Measurements from ENCODE around the gene SPATS2L.

SPATS2L gene

GRCh38 chr2:200438251-200438650, 131.8 kb downstream of the SPATS2L start:
- DNase-seq (ENCODE audit: low spot score), result no peak
- FAIRE-seq, result no peak

- DNase-seq (ENCODE audit: low spot score), result no peak
- FAIRE-seq, result no peak
These were observed 132.4 kb downstream of the SPATS2L start for GRCh38 chr2:200438846-200439245.

- no peak for FAIRE-seq
- DNase-seq (ENCODE audit: low spot score), result no peak
These were observed 133.5 kb downstream of the SPATS2L start for GRCh38 chr2:200439981-200440380.

- DNase-seq (ENCODE audit: low spot score) (no peak), FAIRE-seq (no peak)
These were observed 136.0 kb downstream of the SPATS2L start for GRCh38 chr2:200442471-200442870.

GRCh38 chr2:200443376-200443775, 136.9 kb downstream of the SPATS2L start:
- DNase-seq (ENCODE audit: low spot score) (no peak), FAIRE-seq (no peak)

- FAIRE-seq (no peak), DNase-seq (ENCODE audit: low spot score) (no peak)
These were observed 137.4 kb downstream of the SPATS2L start for GRCh38 chr2:200443916-200444315.

- DNase-seq (ENCODE audit: low spot score), result no peak
- FAIRE-seq, result no peak
These were observed 138.0 kb downstream of the SPATS2L start for GRCh38 chr2:200444530-200444929.

- FAIRE-seq (no peak), DNase-seq (ENCODE audit: low spot score) (no peak)
These were observed 138.8 kb downstream of the SPATS2L start for GRCh38 chr2:200445284-200445683.

GRCh38 chr2:200446612-200447011, 140.1 kb downstream of the SPATS2L start:
- no peak for DNase-seq (ENCODE audit: low spot score)
- no peak for FAIRE-seq

- DNase-seq (ENCODE audit: low spot score) (no peak), FAIRE-seq (no peak)
These were observed 140.8 kb downstream of the SPATS2L start for GRCh38 chr2:200447139-200447855.

- FAIRE-seq (no peak), DNase-seq (ENCODE audit: low spot score) (no peak)
These were observed 142.0 kb downstream of the SPATS2L start for GRCh38 chr2:200448455-200448854.

- FAIRE-seq (no peak), DNase-seq (ENCODE audit: low spot score) (no peak)
These were observed 142.7 kb downstream of the SPATS2L start for GRCh38 chr2:200449149-200449548.

GRCh38 chr2:200450288-200450687, 143.8 kb downstream of the SPATS2L start:
- DNase-seq (ENCODE audit: low spot score) (no peak), FAIRE-seq (no peak)

GRCh38 chr2:200451511-200451910, 145.0 kb downstream of the SPATS2L start:
- DNase-seq (ENCODE audit: low spot score) (no peak), FAIRE-seq (no peak)

- FAIRE-seq (no peak), DNase-seq (ENCODE audit: low spot score) (no peak)
These were observed 145.9 kb downstream of the SPATS2L start for GRCh38 chr2:200452377-200452776.

GRCh38 chr2:200453142-200453852, 146.8 kb downstream of the SPATS2L start:
- no peak for FAIRE-seq
- DNase-seq (ENCODE audit: low spot score), result no peak

- no peak for DNase-seq (ENCODE audit: low spot score)
- no peak for FAIRE-seq
These were observed 147.5 kb downstream of the SPATS2L start for GRCh38 chr2:200453853-200454534.

- peak; percentile 17 for DNase-seq (ENCODE audit: low spot score)
- no peak for FAIRE-seq
These were observed 148.7 kb downstream of the SPATS2L start for GRCh38 chr2:200454927-200455801.

- no peak for FAIRE-seq
- DNase-seq (ENCODE audit: low spot score), result no peak
These were observed 149.5 kb downstream of the SPATS2L start for GRCh38 chr2:200455958-200456421.

- DNase-seq (ENCODE audit: low spot score), result no peak
- FAIRE-seq, result no peak
These were observed 150.1 kb downstream of the SPATS2L start for GRCh38 chr2:200456567-200456966.

GRCh38 chr2:200459101-200459500, 152.6 kb downstream of the SPATS2L start:
- FAIRE-seq (no peak), DNase-seq (ENCODE audit: low spot score) (no peak)

Data from urothelium cell line (cell line).